BLaER1 treated with 17β-estradiol and CSF1 and Interleukin-3, amounts not matched to agents 10 nM and 100 nM (cell line): ENCODE results near the gene SYNM.
A peak's percentile ranks its signal among the peaks of the same experiment; 100 is the strongest.
"Not testable (repeated sequence)": the region's sequence is repeated elsewhere in the genome, so short reads cannot be mapped to it uniquely, and the experiment has no call there.

Experiments
- H3K27ac ChIP-seq, 11 experiments: shearing (Covaris generic); formaldehyde crosslinking; 2 replicates each; pipeline ENCODE4 v1.8.1; 2022
- H3K27me3 ChIP-seq, 11 experiments: shearing (Covaris generic); formaldehyde crosslinking; 2 replicates each; pipeline ENCODE4 v1.8.1; 2022
- H3K36me3 ChIP-seq, 11 experiments: shearing (Covaris generic); formaldehyde crosslinking; 2 replicates each; pipeline ENCODE4 v1.8.1; 2022
- H3K4me1 ChIP-seq, 10 experiments: shearing (Covaris generic); formaldehyde crosslinking; 2 replicates each; pipeline ENCODE4 v1.8.1; 2022
- H3K4me2 ChIP-seq, 11 experiments: shearing (Covaris generic); formaldehyde crosslinking; 2 replicates each; pipeline ENCODE4 v1.8.1; 2022
- H3K4me3 ChIP-seq, 10 experiments: shearing (Covaris generic); formaldehyde crosslinking; 2 replicates each; pipeline ENCODE4 v1.8.1; 2022
- H3K9ac ChIP-seq, 11 experiments: shearing (Covaris generic); formaldehyde crosslinking; 2 replicates each; pipeline ENCODE4 v1.8.1; 2022
- H3K9me3 ChIP-seq, 11 experiments: shearing (Covaris generic); formaldehyde crosslinking; replicated peaks in 1 of 11; 2 replicates each; pipeline ENCODE4 v1.8.1; 2022
- H4K20me1 ChIP-seq, 11 experiments: shearing (Covaris generic); formaldehyde crosslinking; 2 replicates each; pipeline ENCODE4 v1.8.1; 2022
- Cebpa-rat ChIP-seq, 11 experiments: shearing (Covaris generic); IDR thresholded peaks; 2 replicates each; pipeline ENCODE4 v1.8.1; 2022

Gene SYNM

GRCh38 chr15:99062226-99062625 is 42.7 kb upstream of the SYNM start:
- H3K27ac ChIP-seq, result 0 out of 22 replicates have a peak overlapping the region, but pooled peaks of 2 of the 11 experiments have one; percentile 60 to 75
- no peaks in the 10 kb centered on the region for H4K20me1 ChIP-seq
- no peak overlapping the region for H3K4me3 ChIP-seq
- 0 out of 22 replicates have a peak, but pooled peaks cover 0 to 3% (median 0%) of the 10 kb centered on the region in 11 experiments for H3K9me3 ChIP-seq
- no peak overlapping the region; a peak in 1 of 22 replicates for H3K4me2 ChIP-seq
- H3K27me3 ChIP-seq, result peaks cover 0 to 19% (median 7%) of the 10 kb centered on the region in 11 experiments; a peak in 10 of 22 replicates
- H3K9ac ChIP-seq, result no peak overlapping the region
- peaks cover 7 to 45% (median 36%) of the 10 kb centered on the region in 10 experiments; a peak in 19 of 20 replicates for H3K4me1 ChIP-seq
- TF ChIP-seq Cebpa-rat (IDR thresholded peaks at IDR 0.05), result no peak
- no peaks in the 10 kb centered on the region for H3K36me3 ChIP-seq

- H3K9ac ChIP-seq, result no peak overlapping the region
- no peaks in the 10 kb centered on the region for H4K20me1 ChIP-seq
- no peak overlapping the region for H3K27ac ChIP-seq
- peaks cover 0 to 19% (median 15%) of the 10 kb centered on the region in 10 experiments; a peak in 16 of 20 replicates for H3K4me1 ChIP-seq
- H3K36me3 ChIP-seq, result no peaks in the 10 kb centered on the region
- 0 out of 22 replicates have a peak, but pooled peaks cover 0 to 3% (median 0%) of the 10 kb centered on the region in 11 experiments for H3K9me3 ChIP-seq
- H3K27me3 ChIP-seq, result no peaks in the 10 kb centered on the region
- no peak overlapping the region for H3K4me3 ChIP-seq
- no peak for TF ChIP-seq Cebpa-rat (IDR thresholded peaks at IDR 0.05)
- H3K4me2 ChIP-seq, result no peak overlapping the region
These were observed 36.7 kb upstream of the SYNM start for GRCh38 chr15:99068186-99068585.

- Histone ChIP-seq H3K4me1 (no peaks in the 10 kb centered on the region), H3K27me3 (no peaks in the 10 kb centered on the region), H3K4me2 (no peak overlapping the region), H3K27ac (no peak overlapping the region), H3K9me3 (no peaks in the 10 kb centered on the region), H3K9ac (no peak overlapping the region), H4K20me1 (no peaks in the 10 kb centered on the region), H3K36me3 (no peaks in the 10 kb centered on the region), H3K4me3 (no peak overlapping the region)
- TF ChIP-seq Cebpa-rat (IDR thresholded peaks at IDR 0.05), result no peak
These were observed 34.7 kb upstream of the SYNM start for GRCh38 chr15:99070208-99070607.

- H3K4me1 ChIP-seq, result peaks cover 3 to 8% (median 6%) of the 10 kb centered on the region in 10 experiments; a peak in 17 of 20 replicates
- no peaks in the 10 kb centered on the region for H4K20me1 ChIP-seq
- no peak overlapping the region for H3K9ac ChIP-seq
- H3K4me3 ChIP-seq, result no peak overlapping the region
- no peak overlapping the region for H3K27ac ChIP-seq
- no peaks in the 10 kb centered on the region for H3K9me3 ChIP-seq
- no peak overlapping the region for H3K4me2 ChIP-seq
- TF ChIP-seq Cebpa-rat (IDR thresholded peaks at IDR 0.05), result no peak
- no peaks in the 10 kb centered on the region for H3K36me3 ChIP-seq
- no peaks in the 10 kb centered on the region for H3K27me3 ChIP-seq
These were observed 33.7 kb upstream of the SYNM start for GRCh38 chr15:99071091-99071680.

GRCh38 chr15:99073008-99073717 is 31.7 kb upstream of the SYNM start:
- H3K27ac ChIP-seq, result no peak overlapping the region
- H3K27me3 ChIP-seq, result no peaks in the 10 kb centered on the region
- no peak overlapping the region for H3K4me2 ChIP-seq
- H3K4me3 ChIP-seq, result no peak overlapping the region
- no peak overlapping the region for H3K9ac ChIP-seq
- no peaks in the 10 kb centered on the region for H3K9me3 ChIP-seq
- H3K36me3 ChIP-seq, result no peaks in the 10 kb centered on the region
- peaks cover 5 to 11% (median 9%) of the 10 kb centered on the region in 10 experiments; a peak in 17 of 20 replicates for H3K4me1 ChIP-seq
- H4K20me1 ChIP-seq, result no peaks in the 10 kb centered on the region
- no peak for TF ChIP-seq Cebpa-rat (IDR thresholded peaks at IDR 0.05)

GRCh38 chr15:99074446-99074845 is 30.4 kb upstream of the SYNM start:
- no peak overlapping the region for H3K4me3 ChIP-seq
- H4K20me1 ChIP-seq, result no peaks in the 10 kb centered on the region
- H3K9ac ChIP-seq, result no peak overlapping the region
- no peak for TF ChIP-seq Cebpa-rat (IDR thresholded peaks at IDR 0.05)
- H3K36me3 ChIP-seq, result no peaks in the 10 kb centered on the region
- no peak overlapping the region for H3K4me2 ChIP-seq
- H3K27ac ChIP-seq, result no peak overlapping the region
- no peaks in the 10 kb centered on the region for H3K27me3 ChIP-seq
- H3K9me3 ChIP-seq, result no peaks in the 10 kb centered on the region
- peaks cover 5 to 11% (median 9%) of the 10 kb centered on the region in 10 experiments; a peak in 17 of 20 replicates for H3K4me1 ChIP-seq

GRCh38 chr15:99075059-99075652 is 29.7 kb upstream of the SYNM start:
- not testable (repeated sequence) for H3K4me2 ChIP-seq, H3K9ac ChIP-seq, H3K27me3 ChIP-seq, H3K9me3 ChIP-seq, H3K4me3 ChIP-seq, H4K20me1 ChIP-seq, H3K36me3 ChIP-seq, H3K27ac ChIP-seq
- peaks cover 5 to 11% (median 9%) of the 10 kb centered on the region in 10 experiments; a peak in 17 of 20 replicates for H3K4me1 ChIP-seq

- peak overlapping the region; percentile 43 to 68 (median 57); a peak in 19 of 20 replicates for H3K4me3 ChIP-seq
- TF ChIP-seq Cebpa-rat (IDR thresholded peaks at IDR 0.05), result no peak
- H3K27me3 ChIP-seq, result no peaks in the 10 kb centered on the region
- H4K20me1 ChIP-seq, result no peaks in the 10 kb centered on the region
- H3K9me3 ChIP-seq, result no peaks in the 10 kb centered on the region
- H3K36me3 ChIP-seq, result no peaks in the 10 kb centered on the region
- peak overlapping the region; percentile 46 to 82 (median 63); a peak in 21 of 22 replicates for H3K4me2 ChIP-seq
- peaks cover 5 to 11% (median 9%) of the 10 kb centered on the region in 10 experiments; a peak in 17 of 20 replicates for H3K4me1 ChIP-seq
- peak overlapping the region in 9 of 11 experiments; percentile 57 to 79 (median 77); a peak in 15 of 22 replicates for H3K9ac ChIP-seq
- peak overlapping the region in 8 of 11 experiments; percentile 57 to 78 (median 72); a peak in 16 of 22 replicates for H3K27ac ChIP-seq
These were observed 28.8 kb upstream of the SYNM start for GRCh38 chr15:99076109-99076508.
